ENCODE results near the gene TOE1. TPM values are rescaled to one million over a fixed set of nuclear protein-coding genes. Genes with fewer than 3 reads are reported as not detected.
"Not testable (repeated sequence)": the region's sequence is repeated elsewhere in the genome, so short reads cannot be mapped to it uniquely, and the experiment has no call there.

Gene TOE1
- total RNA-seq (2014; rRNA removed; shearing (Covaris generic)), result 30.3 and 33.4 TPM in 2 replicates

- peak; percentile 94 for DNase-seq (ENCODE audit: low read depth)
Measured at GRCh38 chr1:45339789-45340558, at the start of gene TOE1, which contains the start of gene MUTYH. Gene TOE1 (plus strand): TSS chr1:45340170. CDS start chr1:45340253, 83 bp downstream. Gene MUTYH (minus strand): TSS chr1:45340440. CDS start chr1:45334505, 5,935 bp downstream.

DNA sequence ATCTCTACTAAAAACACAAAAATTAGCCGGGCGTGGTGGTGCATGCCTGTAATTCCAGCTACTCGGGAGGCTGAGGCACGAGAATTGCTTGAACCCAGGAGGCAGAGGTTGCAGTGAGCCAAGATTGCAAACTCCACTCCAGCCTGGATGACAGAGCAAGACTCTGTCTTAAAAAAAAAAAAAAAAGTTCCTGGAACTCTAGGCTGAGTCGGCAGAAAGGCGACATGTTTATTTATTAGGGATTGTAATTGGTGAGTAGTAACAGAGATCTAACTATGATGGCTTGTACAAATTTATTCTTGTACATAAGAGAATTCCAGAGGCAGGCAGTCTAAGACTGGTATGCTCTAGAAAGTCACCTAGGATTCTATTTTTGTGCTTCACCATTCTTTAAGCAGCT lies 49.0 kb upstream of the TOE1 start:
- not testable (repeated sequence) for DNase-seq (ENCODE audit: low read depth)

GRCh38 chr1:45291716-45292115 lies 48.3 kb upstream of the TOE1 start:
- DNase-seq (ENCODE audit: low read depth), result no peak

DNA sequence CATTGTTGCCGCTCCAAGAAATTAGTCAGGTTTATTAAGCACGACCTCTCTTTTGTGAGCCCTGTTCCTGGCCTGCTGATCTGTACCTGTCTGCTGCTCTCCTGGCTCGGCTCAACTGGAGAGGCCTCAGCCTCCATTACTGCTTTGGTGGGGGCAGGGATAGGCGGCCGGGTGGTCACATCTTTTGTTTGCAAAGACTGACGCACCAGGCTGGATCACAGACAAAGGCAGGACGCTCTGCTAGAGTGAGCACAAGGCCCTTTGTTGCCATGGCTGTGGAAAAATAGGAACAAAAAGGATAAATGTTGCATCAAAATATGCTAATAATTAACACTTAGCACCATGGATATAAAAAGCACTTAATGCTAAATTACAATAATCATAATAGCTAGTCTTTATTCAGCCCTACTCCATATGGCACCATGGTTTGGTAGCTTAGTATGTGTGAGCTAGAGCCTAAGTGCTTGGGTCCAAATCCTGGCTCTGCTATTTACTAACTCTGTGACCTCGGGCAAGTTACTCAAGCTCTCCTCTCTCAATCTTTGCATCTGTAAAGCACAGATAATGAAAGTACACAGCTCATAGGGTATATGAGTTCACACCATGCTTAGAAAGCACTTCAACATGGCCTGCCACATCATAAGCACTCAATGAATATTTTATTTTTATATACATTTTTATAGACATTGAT lies 42.2 kb upstream of the TOE1 start:
- DNase-seq (ENCODE audit: low read depth), result no peak

GRCh38 chr1:45299296-45299695 lies 40.7 kb upstream of the TOE1 start:
- DNase-seq (ENCODE audit: low read depth), result no peak

DNA sequence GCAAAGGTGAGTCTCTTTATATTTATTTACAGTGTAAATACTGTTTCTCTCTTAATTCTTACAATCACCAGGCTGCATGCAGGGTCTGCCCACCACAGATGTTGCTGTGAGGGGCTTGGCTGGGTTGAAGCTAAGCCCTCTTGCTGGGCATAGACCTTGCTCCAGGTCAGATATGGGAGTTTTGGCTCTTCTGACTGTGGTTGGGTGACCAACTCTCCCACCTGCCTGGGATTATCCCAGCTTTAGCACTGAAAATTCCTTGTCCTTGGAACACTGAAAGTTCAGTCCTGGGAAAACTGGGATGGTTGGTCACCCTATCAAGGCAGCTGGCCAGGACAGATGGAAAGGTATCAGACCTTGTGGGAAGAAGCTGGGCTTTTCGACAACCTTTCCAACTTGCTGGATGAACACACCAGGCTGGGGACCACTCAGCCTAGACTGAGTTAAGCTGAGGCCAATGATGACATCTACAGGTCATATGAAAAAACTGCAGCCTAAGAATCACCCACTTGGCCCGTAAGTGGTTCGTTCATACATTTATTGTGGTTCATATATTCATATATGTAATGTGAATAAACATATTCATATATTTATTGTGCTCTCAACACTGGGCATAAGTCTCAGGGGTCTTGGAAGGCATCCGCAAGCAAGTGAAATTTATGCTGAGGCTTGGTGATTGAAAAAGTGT lies 39.8 kb upstream of the TOE1 start:
- DNase-seq (ENCODE audit: low read depth), result peak; percentile 70

- DNase-seq (ENCODE audit: low read depth), result no peak
Measured at GRCh38 chr1:45300669-45300997, 39.3 kb upstream of the TOE1 start.

DNA sequence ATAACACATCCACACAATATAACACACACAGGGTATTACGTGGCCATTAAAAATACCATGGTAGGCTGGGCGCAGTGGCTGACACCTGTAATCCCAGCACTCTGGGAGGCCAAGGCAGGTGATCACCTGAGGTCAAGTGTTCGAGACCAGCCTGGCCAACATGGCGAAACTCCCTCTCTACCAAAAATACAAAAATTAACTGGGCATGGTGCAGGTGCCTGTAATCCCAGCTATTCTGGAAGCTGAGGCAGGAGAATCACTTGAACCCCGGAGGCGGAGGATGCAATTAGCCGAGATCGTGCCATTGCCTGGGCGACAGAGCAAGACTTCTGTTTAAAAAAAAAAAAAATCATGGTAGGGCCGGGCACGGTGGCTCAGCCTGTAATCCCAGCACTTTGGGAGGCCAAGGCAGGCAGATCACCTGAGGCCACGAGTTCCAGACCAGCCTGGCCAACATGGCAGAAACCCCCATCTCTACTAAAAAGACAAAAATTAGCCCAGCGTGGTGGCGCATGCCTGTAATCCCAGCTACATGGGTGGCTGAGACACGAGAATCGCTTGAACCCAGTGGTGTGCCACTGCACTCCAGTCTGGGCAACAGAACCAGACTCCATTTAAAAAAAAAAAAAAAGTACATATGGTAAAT lies 37.3 kb upstream of the TOE1 start:
- DNase-seq (ENCODE audit: low read depth), result no peak

DNA sequence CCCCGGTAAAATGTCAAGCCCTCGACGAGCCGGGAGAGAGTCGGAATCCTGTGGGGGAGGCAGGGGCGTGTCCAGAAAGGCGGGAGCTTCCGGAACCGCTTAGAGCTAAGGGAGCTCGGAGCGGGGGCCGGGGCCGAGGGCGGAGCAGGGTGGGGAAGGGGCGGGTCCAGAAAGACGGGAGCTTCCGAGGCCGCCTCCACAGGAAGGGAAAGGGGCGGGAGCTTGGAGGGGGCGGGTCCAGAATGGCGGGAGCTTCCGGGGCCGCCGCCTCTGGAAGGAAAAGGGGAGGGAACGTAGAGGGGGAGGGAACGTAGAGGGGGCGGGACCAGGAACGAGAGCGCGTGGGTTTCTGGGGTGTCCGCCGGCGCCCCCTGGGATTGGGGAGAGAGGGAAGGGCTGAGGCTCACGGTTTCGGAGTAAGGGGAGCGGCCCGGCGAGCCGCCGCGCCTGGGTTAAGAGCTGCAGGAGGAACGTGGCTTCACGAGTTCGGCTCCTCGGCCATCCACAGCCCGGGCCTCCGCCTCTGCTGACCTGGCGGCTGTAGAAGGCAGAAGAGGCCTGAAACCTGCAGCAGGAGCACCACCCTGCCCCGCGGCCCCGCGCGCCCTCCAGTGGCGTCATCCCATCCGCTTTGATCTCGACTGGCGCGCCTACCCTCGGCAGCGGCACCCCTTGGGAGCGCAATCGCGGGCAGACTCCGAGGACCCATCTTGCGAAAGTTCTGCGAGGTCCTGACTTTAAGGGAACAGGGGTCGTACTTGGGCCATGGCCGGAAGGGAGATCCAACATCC lies 36.3 kb upstream of the TOE1 start:
- DNase-seq (ENCODE audit: low read depth), result peak; percentile 97

DNA sequence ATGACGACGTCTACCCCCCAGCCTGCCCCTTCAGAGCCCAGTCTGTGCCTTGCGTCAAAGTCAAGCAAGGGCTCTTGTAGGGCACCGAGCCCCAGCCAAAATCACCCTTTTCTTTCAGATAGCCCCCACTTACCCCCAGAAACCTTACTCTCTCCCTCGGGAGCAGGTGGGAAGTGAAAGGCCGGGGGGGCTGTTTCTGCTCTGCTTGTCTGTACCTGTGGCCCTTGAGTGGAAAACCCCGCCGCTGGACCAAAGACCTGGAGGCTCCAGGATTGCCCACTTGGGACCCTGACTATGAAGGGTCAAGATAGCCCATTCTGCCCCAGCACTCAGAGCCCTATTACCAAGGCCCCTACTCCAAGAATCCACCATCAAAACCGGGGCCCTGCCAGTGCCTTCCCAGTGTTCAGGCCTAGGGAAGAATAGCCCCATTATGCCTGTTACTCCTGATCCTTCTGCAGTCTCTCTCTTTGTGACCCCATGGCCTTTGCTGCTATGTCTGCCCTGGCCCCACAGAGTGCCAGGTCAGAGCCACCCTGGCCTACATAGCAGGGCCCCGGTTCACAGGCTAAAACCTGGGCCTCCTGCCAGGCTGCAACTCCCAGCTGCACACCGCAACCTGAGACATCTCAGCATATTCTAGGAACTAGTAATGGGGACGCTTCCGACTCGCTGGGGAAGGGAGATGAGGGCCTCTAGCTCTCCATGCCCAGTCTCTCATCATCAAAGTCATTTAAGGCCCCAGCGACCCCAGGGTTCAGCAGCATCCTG lies 35.5 kb upstream of the TOE1 start:
- DNase-seq (ENCODE audit: low read depth), result peak; percentile 36

DNA sequence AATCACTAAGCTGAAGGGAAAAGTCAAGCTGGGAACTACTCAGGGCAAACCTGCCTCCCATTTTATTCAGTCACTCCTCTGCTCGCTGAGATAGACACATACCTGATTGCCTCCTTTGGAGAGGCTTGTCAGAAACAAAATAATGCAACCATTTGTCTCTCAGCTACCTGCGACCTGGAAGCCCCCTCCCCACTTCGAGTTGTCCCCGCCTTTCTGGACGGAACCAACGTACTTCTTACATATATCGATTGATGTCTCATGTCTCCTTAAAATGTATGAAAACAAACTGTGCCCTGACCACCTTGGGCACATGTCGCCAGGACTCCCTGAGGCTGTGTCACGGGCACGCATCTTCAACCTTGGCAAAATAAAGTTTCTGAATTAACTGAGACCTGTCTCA lies 34.7 kb upstream of the TOE1 start:
- no peak for DNase-seq (ENCODE audit: low read depth)

DNA sequence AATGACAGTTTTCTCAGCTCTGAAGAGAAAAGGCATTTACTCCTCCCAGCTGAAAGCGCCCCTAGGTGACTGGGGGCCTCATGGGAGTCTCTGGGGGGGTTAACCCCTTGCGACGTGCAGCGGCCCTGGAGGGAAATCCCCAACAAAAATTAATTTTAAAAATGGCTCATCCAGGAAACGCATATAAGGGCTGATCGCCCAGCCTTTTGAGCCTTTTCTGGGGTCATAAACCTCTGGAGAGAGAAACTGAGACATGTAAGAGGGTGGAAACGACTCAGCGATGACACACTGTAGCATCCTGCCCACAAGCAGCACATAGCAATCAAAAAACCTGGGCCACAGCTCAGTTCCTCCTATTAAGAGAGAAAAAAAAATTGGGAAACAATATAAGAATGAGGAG lies 33.7 kb upstream of the TOE1 start:
- peak; percentile 53 for DNase-seq (ENCODE audit: low read depth)

GRCh38 chr1:45306905-45307304 lies 33.1 kb upstream of the TOE1 start:
- no peak for DNase-seq (ENCODE audit: low read depth)

DNA sequence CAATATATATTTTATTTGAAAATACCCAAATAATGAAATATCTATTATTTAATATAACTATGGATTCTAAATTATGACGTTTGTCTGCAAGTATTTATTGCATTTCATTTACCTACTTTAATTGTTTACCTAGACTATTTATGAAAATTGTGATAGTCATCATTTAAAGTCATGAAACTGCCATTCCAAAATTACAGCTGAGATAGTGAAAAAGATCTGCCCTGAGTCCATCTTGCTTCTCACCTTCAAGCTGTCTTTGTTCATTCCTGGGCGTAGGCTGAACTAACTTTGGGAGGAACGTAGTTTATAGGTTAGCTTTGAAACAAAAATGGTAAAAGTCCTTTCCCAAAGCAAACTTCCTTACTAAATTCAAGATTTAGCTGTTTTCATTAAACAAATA lies 25.7 kb upstream of the TOE1 start:
- no peak for DNase-seq (ENCODE audit: low read depth)

DNA sequence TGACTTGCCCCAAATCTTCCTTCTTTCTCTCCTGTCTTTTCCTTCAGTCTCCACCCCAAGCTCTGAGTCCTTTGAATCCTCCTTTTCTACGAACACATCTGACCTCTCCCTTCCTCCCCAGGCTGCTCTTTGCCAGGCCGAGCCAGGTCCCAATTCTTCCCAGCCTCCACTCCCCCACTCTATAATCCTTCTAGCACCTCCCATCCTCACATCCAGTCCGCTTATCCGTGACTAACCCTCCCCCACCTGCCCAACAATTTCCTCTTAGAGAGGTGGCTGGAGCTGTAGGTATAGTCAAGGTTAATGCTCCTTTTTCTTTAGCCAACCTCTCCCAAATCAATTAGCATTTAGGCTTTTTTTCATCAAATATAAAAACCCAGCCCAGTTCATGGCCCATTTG lies 22.8 kb upstream of the TOE1 start:
- no peak for DNase-seq (ENCODE audit: low read depth)

DNA sequence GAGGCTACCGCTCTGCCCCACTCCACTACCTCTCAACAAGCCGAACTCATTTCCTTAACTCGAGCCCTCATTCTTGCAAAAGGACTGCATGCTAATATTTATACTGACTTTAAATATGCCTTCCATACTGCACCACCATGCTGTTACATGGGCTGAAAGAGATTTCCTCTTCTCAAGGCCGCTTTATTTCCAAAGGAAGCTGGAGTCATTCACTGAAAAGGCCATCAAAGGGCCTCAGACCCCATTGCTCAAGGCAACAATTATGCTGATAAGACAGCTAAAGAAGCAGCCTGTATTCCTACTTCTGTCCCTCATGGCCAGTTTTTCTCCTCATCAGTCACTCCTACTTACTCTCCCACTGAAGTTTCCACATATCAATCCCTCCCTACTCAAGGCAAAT lies 20.2 kb upstream of the TOE1 start:
- DNase-seq (ENCODE audit: low read depth), result no peak

- no peak for DNase-seq (ENCODE audit: low read depth)
Measured at GRCh38 chr1:45321444-45321843, 18.5 kb upstream of the TOE1 start.

DNA sequence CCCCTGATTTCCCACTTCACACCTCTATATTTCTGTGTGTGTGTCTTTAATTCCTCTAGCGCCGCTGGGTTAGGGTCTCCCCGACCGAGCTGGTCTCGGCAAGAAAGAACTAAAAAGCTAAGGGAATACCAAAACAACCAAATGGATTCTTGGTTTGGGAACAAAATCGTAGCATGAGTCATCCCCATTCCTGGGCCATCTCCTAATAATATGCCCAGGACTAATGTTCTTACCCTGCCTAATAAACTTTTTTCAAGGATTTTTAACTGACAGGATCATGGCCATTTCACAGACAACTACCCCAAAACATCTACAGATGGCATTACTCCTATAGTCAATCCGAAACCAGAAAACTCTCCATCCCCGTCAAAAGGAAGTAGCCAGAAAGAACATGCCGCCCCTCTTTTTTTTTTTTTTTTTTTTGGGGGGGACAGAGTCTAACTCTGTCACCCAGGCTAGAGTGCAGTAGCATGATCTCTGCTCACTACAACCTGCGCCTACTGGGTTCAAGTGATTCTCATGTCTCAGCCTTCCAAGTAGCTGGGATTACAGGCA lies 17.4 kb upstream of the TOE1 start:
- DNase-seq (ENCODE audit: low read depth), result no peak

DNA sequence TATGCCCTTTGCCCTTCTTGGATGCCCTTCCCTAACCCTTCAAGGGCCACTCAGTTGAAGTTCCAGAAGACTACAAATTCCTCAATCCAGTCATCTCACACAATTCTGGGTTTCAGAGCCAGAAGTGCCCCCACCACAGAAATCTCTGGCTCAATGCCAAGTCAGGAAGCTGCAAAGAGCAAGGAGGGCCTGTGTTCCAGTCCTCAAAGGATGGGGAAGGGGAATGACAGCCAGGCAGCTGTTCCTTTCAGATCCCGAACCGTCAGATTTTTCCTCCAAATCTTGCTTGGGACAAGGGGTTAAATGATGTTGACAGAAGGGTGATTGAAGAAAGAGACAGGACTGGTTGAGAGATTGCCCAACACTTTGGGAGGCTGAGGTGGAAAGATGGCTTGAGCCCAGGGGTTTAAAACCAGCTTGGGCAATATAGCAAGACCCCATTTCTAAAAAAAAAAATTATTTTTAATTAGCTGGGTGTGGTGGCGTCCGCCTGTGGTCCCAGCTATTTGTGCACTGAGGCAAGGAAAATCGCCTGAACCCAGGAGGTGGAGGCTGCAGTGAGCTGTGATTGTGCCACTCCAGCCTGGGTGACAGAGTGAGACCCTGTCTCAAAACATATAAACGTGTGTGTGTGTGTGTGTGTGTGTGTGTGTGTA lies 14.0 kb upstream of the TOE1 start:
- peak; percentile 26 for DNase-seq (ENCODE audit: low read depth)
